EL (cell line): ENCODE measurements around the gene COL4A1.
"Not testable (repeated sequence)": the region's sequence is repeated elsewhere in the genome, so short reads cannot be mapped to it uniquely, and the experiment has no call there.

Source experiments
- DNase-seq: peaks from one replicate; pipeline ENCODE4 v3.0.0-alpha.2; 2016

The COL4A1 gene

DNA sequence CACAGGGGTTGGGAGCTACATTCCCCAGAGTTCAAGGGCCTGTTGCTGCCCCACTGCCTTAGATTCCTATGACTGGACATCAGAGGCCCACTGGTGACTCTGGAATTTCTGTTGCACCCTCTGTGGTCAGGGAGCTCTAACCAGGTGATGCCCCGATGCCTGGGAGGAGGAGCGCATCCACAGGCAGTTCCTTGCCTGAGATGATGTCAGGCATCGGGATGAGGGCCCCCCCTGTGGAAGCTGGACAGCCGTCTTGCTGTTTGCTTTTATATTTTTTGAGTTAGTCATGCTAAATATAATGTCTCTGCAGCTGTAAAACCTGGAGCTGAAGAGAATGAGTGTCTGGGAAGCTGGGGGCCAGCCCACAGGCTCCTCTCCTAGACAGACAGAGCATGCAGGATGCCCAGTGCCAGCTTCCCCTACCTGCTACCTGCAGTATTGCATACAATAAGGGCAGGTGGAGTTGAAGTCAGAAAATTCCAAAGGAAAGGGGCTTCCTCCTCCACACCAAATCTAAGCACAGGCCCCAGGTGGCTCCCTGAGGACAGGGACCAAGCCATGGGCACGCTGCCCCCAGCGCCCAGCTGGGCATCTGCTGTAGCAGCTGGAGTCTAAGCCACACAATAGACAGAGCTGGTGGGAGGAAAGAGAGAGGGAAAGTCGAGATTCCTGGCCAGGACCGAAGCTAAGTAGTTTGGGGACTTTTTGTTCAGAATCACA is 16.4 kb upstream of the COL4A1 start:
- DNase-seq, result peak; percentile 97

- DNase-seq, result no peak
Observed at GRCh38 chr13:110322828-110323171, 15.8 kb upstream of the COL4A1 start.

- no peak for DNase-seq
Observed at GRCh38 chr13:110322126-110322827, 15.3 kb upstream of the COL4A1 start.

DNA sequence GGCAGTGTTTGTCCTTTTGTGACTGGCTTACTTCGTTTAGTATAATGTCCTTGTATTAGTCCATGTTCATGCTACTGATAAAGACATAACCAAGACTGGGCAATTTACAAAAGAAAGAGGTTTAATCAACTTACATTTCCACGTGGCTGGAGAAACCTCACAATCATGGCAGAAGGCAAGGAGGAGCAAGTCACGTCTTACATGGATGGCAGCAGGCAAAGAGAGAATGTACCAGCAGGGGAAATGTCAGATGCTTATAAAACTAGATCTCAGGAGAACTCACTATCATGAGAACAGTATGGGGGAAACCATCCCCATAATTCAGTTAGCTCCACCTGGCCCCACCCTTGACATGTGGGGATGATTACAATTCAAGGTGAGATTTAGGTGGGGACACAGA is 14.6 kb upstream of the COL4A1 start:
- DNase-seq, result not testable (repeated sequence)

DNA sequence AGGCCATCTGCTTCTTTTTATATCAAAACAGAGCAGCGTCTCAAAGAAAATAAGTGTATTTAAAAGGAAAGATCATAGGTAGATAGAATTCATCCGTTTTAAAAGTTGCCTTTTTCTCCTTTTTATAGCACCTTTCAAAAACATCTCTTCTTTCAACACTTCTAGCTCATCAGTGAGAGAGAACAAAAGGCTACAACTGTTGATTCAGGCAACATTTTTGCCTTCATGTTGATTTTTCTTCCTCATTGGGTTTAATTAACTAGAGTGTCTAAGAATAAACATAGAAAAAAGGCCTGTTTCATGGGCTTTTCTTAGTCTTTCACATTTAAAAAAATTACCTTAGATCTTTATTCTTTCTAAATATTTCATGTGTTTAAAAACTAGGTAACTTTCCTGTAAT is 13.7 kb upstream of the COL4A1 start:
- no peak for DNase-seq

DNA sequence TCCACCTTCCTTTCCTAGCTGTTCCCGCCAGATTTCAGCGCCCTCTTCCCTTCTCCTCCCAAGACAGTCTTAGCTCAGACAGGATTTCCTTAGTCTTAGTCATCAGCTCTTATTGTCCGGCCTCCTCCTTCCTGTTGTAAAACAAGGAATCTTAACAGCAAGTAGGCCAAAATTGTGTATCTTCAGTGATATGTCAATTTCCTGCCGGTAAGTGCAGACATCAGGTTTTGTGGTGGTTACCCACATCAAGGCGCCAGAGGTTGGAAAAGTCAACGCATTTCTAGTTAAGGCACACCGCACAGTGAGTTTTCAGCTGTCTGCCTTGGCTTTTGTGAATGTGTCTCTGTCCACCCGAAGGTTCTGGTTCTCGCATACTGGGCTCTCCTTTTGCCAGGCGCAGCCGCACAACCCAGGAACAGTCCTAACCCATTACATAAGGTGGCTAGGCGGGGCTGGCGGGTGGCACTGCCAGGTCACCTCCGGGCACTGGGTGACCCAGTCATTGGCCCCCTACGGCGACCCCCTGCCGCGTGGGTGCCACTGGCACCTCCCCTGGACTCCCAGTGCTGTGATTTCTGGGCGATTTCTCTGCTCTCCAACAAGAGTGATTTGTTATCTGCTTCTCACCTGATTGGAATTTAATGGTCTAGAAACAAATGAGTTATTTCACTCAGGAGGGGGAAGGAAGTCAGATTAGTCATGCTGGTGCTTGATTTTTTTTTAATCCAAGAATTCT is 13.0 kb upstream of the COL4A1 start:
- DNase-seq, result peak; percentile 87

- no peak for DNase-seq
Observed at GRCh38 chr13:110319397-110319773, 12.4 kb upstream of the COL4A1 start.

DNA sequence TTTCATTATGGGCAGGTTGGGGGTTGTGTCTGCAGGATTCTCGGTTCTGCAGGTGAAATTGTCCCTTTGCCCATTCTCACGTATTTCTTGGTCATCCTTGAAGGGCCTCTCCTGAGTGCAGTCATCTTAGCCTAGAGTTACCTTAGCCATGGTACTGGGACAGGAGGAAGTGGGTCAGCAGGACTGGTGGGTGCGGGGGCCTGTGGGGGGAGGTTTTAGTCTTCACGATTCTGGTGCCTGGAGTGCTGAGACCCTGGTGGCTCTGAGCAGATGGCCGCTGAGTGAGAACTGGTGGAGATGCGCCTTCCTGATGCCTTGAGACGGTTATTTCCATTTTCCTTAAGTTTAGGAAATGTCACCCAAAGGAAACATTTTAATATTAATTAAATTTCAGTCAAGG is 12.0 kb upstream of the COL4A1 start:
- DNase-seq, result no peak

- no peak for DNase-seq
Observed at GRCh38 chr13:110317496-110318195, 10.7 kb upstream of the COL4A1 start.

GRCh38 chr13:110317093-110317492 is 10.1 kb upstream of the COL4A1 start:
- no peak for DNase-seq

DNA sequence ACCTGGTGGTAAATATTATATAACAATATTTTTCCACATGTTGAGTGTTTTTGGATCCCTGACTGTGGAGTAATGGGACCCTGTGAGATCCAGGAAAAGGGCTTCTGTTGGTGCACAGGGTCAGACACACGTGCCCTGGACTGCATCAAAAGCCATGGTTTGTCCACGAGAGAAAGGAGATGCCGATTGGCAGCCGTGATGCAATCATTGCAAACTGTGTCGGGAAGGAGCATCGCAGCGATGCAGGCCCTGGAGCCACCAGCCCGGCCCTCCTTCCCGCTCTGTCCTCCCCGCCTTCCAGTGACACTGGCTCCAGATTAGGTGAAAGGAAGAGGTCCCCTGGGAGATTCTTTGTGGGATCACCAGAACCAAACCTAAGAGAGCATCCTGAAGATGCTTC is 9.2 kb upstream of the COL4A1 start:
- no peak for DNase-seq

DNA sequence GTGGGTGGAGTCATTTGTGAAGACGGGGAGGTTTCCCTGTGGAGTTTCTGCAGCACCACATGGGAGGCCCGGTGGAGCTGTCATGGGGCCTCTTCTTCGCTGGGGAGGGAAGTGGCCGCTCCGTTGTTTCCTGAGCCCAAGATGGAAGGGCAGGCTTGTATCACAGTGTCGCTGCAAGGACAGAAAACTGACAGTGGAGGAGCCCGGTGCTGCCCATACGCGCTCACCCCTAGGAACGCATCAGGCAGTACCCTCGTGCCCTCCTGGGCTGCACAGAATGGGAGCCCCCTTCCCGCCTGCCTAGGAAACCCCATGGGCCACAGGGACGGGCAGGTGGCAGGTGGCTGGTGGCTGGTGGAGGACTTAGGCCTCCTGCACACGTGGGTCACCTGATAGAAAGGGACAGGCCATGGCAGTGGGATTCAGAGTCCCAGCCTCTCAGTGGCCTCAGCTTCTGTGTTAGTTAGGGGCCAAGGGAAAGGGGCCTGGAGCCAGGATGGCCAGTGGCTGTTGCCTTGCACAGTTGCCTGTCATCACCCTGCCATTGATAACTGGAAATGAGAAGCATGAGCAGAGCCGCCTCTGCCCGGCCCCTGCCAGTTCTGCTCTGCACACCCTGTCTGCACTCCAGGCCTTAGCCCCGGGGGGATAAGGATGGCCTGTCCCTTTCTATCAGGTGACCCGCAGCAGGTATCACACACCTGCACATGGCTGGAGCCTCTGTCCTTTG is 7.7 kb upstream of the COL4A1 start:
- no peak for DNase-seq

DNA sequence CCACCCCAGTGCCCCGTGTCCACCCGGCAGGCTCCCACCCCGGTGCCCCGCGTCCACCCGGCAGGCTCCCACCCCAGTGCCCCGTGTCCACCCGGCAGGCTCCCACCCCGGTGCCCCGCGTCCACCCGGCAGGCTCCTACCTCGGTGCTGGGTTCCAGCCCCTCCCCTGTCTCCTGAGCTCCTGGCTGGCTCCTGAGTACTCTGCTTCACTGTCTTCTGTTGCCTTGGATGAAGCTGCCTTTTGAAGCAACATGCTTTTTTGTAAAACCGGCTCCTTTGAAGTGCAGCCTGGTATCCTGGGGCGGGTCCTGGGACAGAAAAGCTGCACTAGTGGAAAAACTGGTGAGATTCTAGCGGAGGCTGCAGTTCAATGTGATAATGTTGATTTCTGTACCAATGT is 6.8 kb upstream of the COL4A1 start:
- not testable (repeated sequence) for DNase-seq

DNA sequence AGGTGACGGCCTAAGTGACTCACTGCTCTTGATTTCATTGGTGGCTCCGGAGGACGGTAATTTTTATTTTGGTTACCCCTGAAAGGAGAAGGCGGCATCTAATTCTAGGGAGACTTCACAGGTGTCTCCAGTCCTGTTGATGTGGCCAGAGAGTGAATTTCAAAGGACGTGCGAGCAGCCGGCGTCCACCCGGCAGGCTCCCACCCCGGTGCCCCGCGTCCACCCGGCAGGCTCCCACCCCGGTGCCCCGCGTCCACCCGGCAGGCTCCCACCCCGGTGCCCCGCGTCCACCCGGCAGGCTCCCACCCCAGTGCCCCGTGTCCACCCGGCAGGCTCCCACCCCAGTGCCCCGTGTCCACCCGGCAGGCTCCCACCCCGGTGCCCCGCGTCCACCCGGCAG is 6.3 kb upstream of the COL4A1 start:
- DNase-seq, result not testable (repeated sequence)

DNA sequence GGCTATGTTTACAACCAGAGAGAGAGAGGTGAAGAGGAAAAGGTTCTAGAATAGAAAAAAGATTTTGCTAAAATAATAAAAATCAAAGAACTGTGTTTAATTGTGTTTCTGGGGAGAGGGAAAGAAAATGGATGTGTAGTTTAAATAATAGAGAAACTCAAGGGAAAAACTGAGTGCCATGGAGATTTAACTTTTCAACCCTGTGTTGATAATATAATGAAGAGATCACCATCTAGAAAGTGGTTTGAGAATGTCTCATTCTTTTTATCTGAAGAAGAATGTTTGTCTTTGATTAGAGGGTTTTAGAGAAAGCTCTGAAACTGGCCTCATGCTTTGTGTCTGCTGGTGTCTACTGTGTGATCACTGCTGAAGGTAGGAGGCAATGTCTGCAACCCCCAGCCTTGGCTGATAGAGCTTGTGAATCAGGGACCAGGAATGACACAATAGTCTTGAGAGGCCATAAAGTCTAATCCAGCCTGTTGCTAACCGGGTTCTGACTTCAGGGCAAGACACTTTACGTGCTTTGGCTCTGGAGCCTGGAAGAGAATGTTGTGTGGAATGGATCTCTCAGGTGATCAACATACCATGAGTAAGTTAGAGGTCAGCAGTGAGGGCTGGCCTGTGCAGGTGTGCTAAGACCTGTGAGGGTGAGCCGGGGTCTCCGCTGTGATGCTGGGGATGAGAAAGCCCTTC is 5.5 kb upstream of the COL4A1 start:
- peak; percentile 88 for DNase-seq

- no peak for DNase-seq
Observed at GRCh38 chr13:110311443-110312338, 4.7 kb upstream of the COL4A1 start.

GRCh38 chr13:110310541-110311442 is 3.8 kb upstream of the COL4A1 start:
- DNase-seq, result no peak

DNA sequence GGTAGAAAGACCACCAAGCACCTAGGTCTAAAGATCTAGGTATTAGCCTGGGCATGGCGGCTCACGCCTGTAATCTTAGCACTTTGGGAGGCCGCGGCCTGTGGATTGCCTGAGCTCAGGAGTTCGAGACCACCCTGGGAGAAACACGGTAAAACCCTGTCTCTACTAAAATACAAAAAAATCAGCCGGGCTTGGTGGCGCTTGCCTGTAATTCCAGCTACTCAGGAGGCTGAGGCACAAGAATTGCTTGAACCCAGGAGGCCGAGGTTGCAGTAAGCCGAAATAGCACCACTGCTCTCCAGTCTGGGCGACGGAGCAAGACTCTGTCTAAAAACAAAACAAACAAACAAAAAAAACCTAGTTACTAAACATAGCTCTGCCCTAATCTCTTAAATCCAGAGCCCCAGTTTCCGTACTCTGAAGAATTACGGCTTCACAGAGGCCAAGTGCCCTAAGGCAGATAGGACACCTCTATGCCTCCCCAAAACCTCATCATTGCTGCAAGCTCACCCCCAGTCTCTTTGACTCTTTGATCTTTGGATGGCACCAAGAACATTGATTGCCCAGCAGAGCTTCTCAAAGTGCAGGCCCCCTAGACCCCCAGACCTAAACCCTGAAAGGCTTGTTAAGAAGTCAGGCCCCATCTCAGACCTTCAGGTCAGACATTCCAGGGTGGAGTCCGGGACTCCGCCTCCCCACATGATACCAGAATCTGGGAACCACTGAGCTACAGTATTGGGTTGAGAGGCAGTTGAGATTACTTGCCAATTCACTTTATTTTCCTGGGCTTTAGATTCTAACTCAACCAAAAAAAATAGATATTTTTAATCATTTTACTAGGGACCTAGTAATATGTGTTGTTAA is 2.9 kb upstream of the COL4A1 start:
- no peak for DNase-seq
